Smooth muscle cell (in vitro differentiated cells): ENCODE measurements around the gene OR4F15. TPM values are rescaled to one million over a fixed set of nuclear protein-coding genes. Genes with fewer than 3 reads are reported as not detected.

ENCODE experiments used
- DNase-seq: peaks from one replicate; lab custom pipeline; 2025; ENCODE audit not compliant: unreplicated experiment; lab: John Stamatoyannopoulos, UW
- H2AFZ ChIP-seq: fragments of 200-600 bp; sonication (generic); 2 replicates; pipeline ENCODE4 v1.6.0; 2016; ENCODE audit warnings: antibody characterized with exemption, low read depth, mild to moderate bottlenecking
- H3F3A ChIP-seq: fragments of 200-600 bp; sonication (generic); 2 replicates; pipeline ENCODE4 v1.6.0; 2017; ENCODE audit warnings: antibody characterized with exemption, low read depth
- H3K27ac ChIP-seq: fragments of 200-600 bp; sonication (generic); 2 replicates; pipeline ENCODE4 v1.5.1; 2016; ENCODE audit warnings: low read depth, mild to moderate bottlenecking
- H3K27me3 ChIP-seq: fragments of 200-600 bp; sonication (generic); 2 replicates; pipeline ENCODE4 v1.6.1; 2016; ENCODE audit warnings: low read depth, mild to moderate bottlenecking
- H3K36me3 ChIP-seq: fragments of 200-600 bp; sonication (generic); 2 replicates; pipeline ENCODE4 v1.5.1; 2016; ENCODE audit warnings: low read depth
- H3K4me1 ChIP-seq: fragments of 200-600 bp; sonication (generic); 2 replicates; pipeline ENCODE4 v1.5.1; 2016; ENCODE audit warnings: low read depth
- H3K4me2 ChIP-seq: fragments of 200-600 bp; sonication (generic); 2 replicates; pipeline ENCODE4 v1.6.0; 2016; ENCODE audit warnings: mild to moderate bottlenecking
- H3K4me3 ChIP-seq: fragments of 200-600 bp; sonication (generic); 2 replicates; pipeline ENCODE4 v1.5.1; 2016; ENCODE audit warnings: mild to moderate bottlenecking
- H3K79me2 ChIP-seq: fragments of 200-600 bp; sonication (generic); 2 replicates; pipeline ENCODE4 v1.6.0; 2016; ENCODE audit warnings: low read depth, mild to moderate bottlenecking
- H3K9ac ChIP-seq: fragments of 200-600 bp; sonication (generic); 2 replicates; pipeline ENCODE4 v1.6.0; 2016; ENCODE audit warnings: low read depth
- H3K9me3 ChIP-seq: fragments of 200-600 bp; sonication (generic); replicated peaks from 2 replicates; pipeline ENCODE4 v1.5.1; 2016; ENCODE audit warnings: low read depth
- H4K20me1 ChIP-seq: fragments of 200-600 bp; sonication (generic); 2 replicates; pipeline ENCODE4 v1.6.0; 2016; ENCODE audit warnings: low read depth
- CTCF ChIP-seq: fragments of 200-600 bp; sonication (generic); IDR thresholded peaks from 2 replicates; pipeline ENCODE4 v1.5.1; 2017; ENCODE audit warnings: borderline replicate concordance, mild to moderate bottlenecking, antibody characterized with exemption; ENCODE audit not compliant: insufficient read depth, poor library complexity, severe bottlenecking
- WGBS: methylation state at CpG from one replicate; pipeline ENCODE4 v1.1.7; 2016; ENCODE audit warnings: low lambda C conversion rate; 5-methylcytosine and 5-hydroxymethylcytosine counted together
- polyA plus RNA-seq: library from polyadenylated mRNA; unstranded; fragments of >200 nt; fragmentation: Nextera tagmentation; extraction: Ambion mirVana; gene quantifications from 2 replicates; pipeline ENCODE4 v1.2.1, GENCODE V29; 2016
- total RNA-seq: library from RNA; depleted of rRNA; stranded (reverse); fragments of >200 nt; gene quantifications from 2 replicates; pipeline ENCODE4 v1.2.3, GENCODE V29; 2014

The OR4F15 gene
- total and polyA plus RNA-seq, 2 experiments from 2014 or later: not detected

GRCh38 chr15:101803676-101804075, 8.3 kb upstream of the OR4F15 start:
- WGBS: 77% methylated on average over 5 of the region's 5 CpGs
- H3F3A ChIP-seq: no peaks in the 10 kb centered on the region

DNA sequence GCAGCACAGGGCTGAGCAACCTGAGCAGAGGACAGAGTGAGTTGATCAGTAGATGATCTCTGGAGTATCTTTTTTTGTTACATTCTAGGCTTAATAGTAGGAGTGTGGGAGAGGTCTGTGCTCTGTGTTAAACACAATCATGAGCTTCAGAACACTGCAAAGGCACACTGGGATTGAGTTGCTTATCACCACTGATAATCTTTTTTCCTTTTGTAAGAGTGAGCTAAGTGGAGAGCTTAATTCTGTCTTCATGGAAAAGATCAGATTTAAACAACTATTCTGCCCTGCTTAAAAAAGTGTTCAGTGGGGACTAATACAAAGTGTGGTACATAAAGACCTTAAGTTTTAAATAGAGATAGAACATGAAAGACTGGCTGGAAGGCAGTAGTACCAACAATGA, 7.6 kb upstream of the OR4F15 start:
- no peak overlapping the region for H2AFZ ChIP-seq
- no peaks in the 10 kb centered on the region for H3K36me3 ChIP-seq
- H3K27ac ChIP-seq: no peak overlapping the region
- H3K9me3 ChIP-seq: no peaks in the 10 kb centered on the region
- no peak overlapping the region for H3K4me2 ChIP-seq
- H3K4me3 ChIP-seq: no peak overlapping the region
- no peaks in the 10 kb centered on the region for H3F3A ChIP-seq
- no peak for TF ChIP-seq CTCF
- no peaks in the 10 kb centered on the region for H4K20me1 ChIP-seq
- DNase-seq: no peak
- peaks cover 3% of the 10 kb centered on the region for H3K27me3 ChIP-seq
- no peaks in the 10 kb centered on the region for H3K4me1 ChIP-seq
- no peak overlapping the region for H3K9ac ChIP-seq
- no peaks in the 10 kb centered on the region for H3K79me2 ChIP-seq

More at GRCh38 chr15:101803676-101804075, 8.3 kb upstream of the OR4F15 start:
- no peaks in the 10 kb centered on the region for H3K9me3 ChIP-seq
- H3K27me3 ChIP-seq: peaks cover 3% of the 10 kb centered on the region
- H3K36me3 ChIP-seq: no peaks in the 10 kb centered on the region
- TF ChIP-seq CTCF: no peak
- H3K27ac ChIP-seq: no peak overlapping the region
- no peaks in the 10 kb centered on the region for H3K4me1 ChIP-seq
- no peak overlapping the region for H2AFZ ChIP-seq
- no peaks in the 10 kb centered on the region for H4K20me1 ChIP-seq
- no peaks in the 10 kb centered on the region for H3K79me2 ChIP-seq
- H3K4me2 ChIP-seq: no peak overlapping the region
- DNase-seq: no peak
- H3K4me3 ChIP-seq: no peak overlapping the region
- H3K9ac ChIP-seq: no peak overlapping the region

- H3K4me1 ChIP-seq: no peaks in the 10 kb centered on the region
- H3K36me3 ChIP-seq: no peaks in the 10 kb centered on the region
- H3K27ac ChIP-seq: no peak overlapping the region
- no peaks in the 10 kb centered on the region for H3K27me3 ChIP-seq
- DNase-seq: no peak
- H3F3A ChIP-seq: no peaks in the 10 kb centered on the region
- no peak overlapping the region for H3K9ac ChIP-seq
- no peak for TF ChIP-seq CTCF
- H3K4me3 ChIP-seq: no peak overlapping the region
- no peak overlapping the region for H3K4me2 ChIP-seq
- H2AFZ ChIP-seq: no peak overlapping the region
- H3K9me3 ChIP-seq: no peaks in the 10 kb centered on the region
- H3K79me2 ChIP-seq: no peaks in the 10 kb centered on the region
- H4K20me1 ChIP-seq: no peaks in the 10 kb centered on the region
Observed at GRCh38 chr15:101804941-101805340, 7.1 kb upstream of the OR4F15 start.

GRCh38 chr15:101805605-101806345, 6.2 kb upstream of the OR4F15 start:
- no peak overlapping the region for H3K4me2 ChIP-seq
- no peak for DNase-seq
- H3F3A ChIP-seq: no peaks in the 10 kb centered on the region
- H3K4me1 ChIP-seq: no peaks in the 10 kb centered on the region
- TF ChIP-seq CTCF: no peak
- H4K20me1 ChIP-seq: no peaks in the 10 kb centered on the region
- H3K79me2 ChIP-seq: no peaks in the 10 kb centered on the region
- no peak overlapping the region for H3K27ac ChIP-seq
- H3K4me3 ChIP-seq: no peak overlapping the region
- H3K27me3 ChIP-seq: no peaks in the 10 kb centered on the region
- H3K9me3 ChIP-seq: no peaks in the 10 kb centered on the region
- no peaks in the 10 kb centered on the region for H3K36me3 ChIP-seq
- no peak overlapping the region for H2AFZ ChIP-seq
- H3K9ac ChIP-seq: no peak overlapping the region
- 84% methylated on average over 6 of the region's 6 CpGs for WGBS
